Hepatocyte (in vitro differentiated cells): ENCODE results near the gene TXNL4B. TPM values are rescaled to one million over a fixed set of nuclear protein-coding genes. Genes with fewer than 3 reads are reported as not detected.

Experiments used
- DNase-seq: peaks from one replicate; pipeline ENCODE4 v3.0.0-alpha.2; 2016; ENCODE audit warnings: low spot score
- H2AFZ ChIP-seq: fragments of 200-600 bp; sonication (generic); 2 replicates; pipeline ENCODE4 v1.6.0; 2016; ENCODE audit warnings: antibody characterized with exemption, mild to moderate bottlenecking
- H3K27ac ChIP-seq: fragments of 200-600 bp; sonication (generic); 2 replicates; pipeline ENCODE4 v1.5.1; 2016; ENCODE audit warnings: mild to moderate bottlenecking
- H3K27me3 ChIP-seq: fragments of 200-600 bp; sonication (generic); 2 replicates; pipeline ENCODE4 v1.6.1; 2016
- H3K36me3 ChIP-seq: fragments of 200-600 bp; sonication (generic); replicated peaks from 2 replicates; pipeline ENCODE4 v1.5.1; 2016; ENCODE audit warnings: low read depth; ENCODE audit not compliant: insufficient read depth
- H3K4me1 ChIP-seq: fragments of 200-600 bp; sonication (generic); 2 replicates; pipeline ENCODE4 v1.5.1; 2016; ENCODE audit warnings: mild to moderate bottlenecking, moderate library complexity; ENCODE audit not compliant: insufficient read depth
- H3K4me2 ChIP-seq: fragments of 200-600 bp; sonication (generic); 2 replicates; pipeline ENCODE4 v1.6.0; 2016
- H3K4me3 ChIP-seq: fragments of 200-600 bp; sonication (generic); 2 replicates; pipeline ENCODE4 v1.5.1; 2016; ENCODE audit warnings: mild to moderate bottlenecking
- H3K79me2 ChIP-seq: fragments of 200-600 bp; sonication (generic); 2 replicates; pipeline ENCODE4 v1.6.0; 2017; ENCODE audit warnings: mild to moderate bottlenecking
- H3K9me2 ChIP-seq: fragments of 200-600 bp; sonication (generic); replicated peaks from 2 replicates; pipeline ENCODE4 v1.6.0; 2017; ENCODE audit warnings: mild to moderate bottlenecking; ENCODE audit not compliant: insufficient read depth
- H3K9me3 ChIP-seq: fragments of 200-600 bp; sonication (generic); 2 replicates; pipeline ENCODE4 v1.5.1; 2016; ENCODE audit warnings: low read depth, mild to moderate bottlenecking
- H4K20me1 ChIP-seq: fragments of 200-600 bp; sonication (generic); 2 replicates; pipeline ENCODE4 v1.6.0; 2016; ENCODE audit warnings: mild to moderate bottlenecking; ENCODE audit not compliant: insufficient read depth, poor library complexity, severe bottlenecking
- CTCF ChIP-seq: fragments of 200-600 bp; sonication (generic); IDR thresholded peaks from 2 replicates; pipeline ENCODE4 v1.5.1; 2016; ENCODE audit warnings: antibody characterized with exemption, mild to moderate bottlenecking; ENCODE audit not compliant: poor library complexity
- EZH2 ChIP-seq: fragments of 200-600 bp; sonication (generic); IDR thresholded peaks from 2 replicates; pipeline ENCODE4 v1.6.1; 2016; ENCODE audit warnings: antibody characterized with exemption, mild to moderate bottlenecking, borderline replicate concordance
- EZH2phosphoT487 ChIP-seq: fragments of 200-600 bp; sonication (generic); IDR thresholded peaks from one replicate; pipeline ENCODE4 v1.6.1; 2018; ENCODE audit warnings: antibody characterized with exemption, mild to moderate bottlenecking, low read depth, moderate library complexity; ENCODE audit not compliant: unreplicated experiment, severe bottlenecking
- WGBS: methylation state at CpG from one replicate; pipeline ENCODE4 v1.1.6; 2016; ENCODE audit warnings: low lambda C conversion rate; ENCODE audit errors: missing lambda C conversion rate; 5-methylcytosine and 5-hydroxymethylcytosine counted together
- polyA plus RNA-seq: library from polyadenylated mRNA; unstranded; fragments of >200 nt; fragmentation: Nextera tagmentation; extraction: Ambion mirVana; gene quantifications from 2 replicates; pipeline ENCODE4 v1.2.1, GENCODE V29; 2016
- total RNA-seq: library from RNA; depleted of rRNA; stranded (reverse); fragments of >200 nt; gene quantifications from 2 replicates; pipeline ENCODE4 v1.2.3, GENCODE V29; 2014

The TXNL4B gene
- total and polyA plus RNA-seq, 2 experiments from 2014 or later = 8.5 to 10.0 TPM

DNA sequence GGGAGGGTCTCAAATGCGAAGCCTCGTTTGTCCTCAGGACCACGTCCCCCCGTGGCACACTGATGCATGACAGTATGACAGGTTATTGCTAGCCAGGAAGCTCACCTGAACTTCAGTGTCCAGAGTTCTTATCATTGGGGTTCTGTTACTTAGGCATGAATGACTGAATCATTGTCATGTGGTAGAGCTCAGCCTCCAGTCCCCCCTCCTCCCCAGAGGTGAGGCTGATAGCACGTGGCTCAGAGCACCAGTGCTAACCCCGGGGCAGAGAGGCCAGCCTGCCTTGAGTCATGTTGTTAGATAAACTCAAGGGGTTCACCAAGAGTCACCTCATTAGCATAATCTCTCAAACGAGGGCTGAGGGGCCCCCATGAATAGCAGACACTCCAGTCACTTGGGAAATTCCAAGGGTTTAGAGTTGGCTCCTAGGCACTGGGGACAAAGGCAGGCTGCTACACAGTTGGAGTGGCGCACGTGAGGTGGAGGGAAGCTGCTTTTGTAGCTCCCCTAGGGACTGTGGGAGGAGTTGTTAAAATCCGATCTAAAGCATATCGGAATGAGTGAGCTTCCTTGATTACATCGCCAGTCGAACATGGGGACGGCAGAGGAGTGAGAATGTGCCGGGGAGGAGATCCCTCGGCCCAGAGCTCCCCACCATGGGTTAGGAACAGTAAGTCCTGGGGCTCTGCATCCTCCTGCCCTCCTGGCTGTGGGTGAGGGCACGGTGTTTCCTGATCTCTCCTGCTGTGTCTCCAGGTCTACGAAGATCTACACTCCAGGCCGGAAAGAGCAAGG is 18.4 kb upstream of the TXNL4B start:
- Histone ChIP-seq H3K79me2 (no peaks in the 10 kb centered on the region), H3K27ac (peak overlapping the region; percentile 27), H3K27me3 (no peaks in the 10 kb centered on the region), H3K4me2 (no peak overlapping the region), H3K36me3 (no peaks in the 10 kb centered on the region), H2AFZ (no peak overlapping the region), H3K9me3 (no peaks in the 10 kb centered on the region), H3K4me3 (no peak overlapping the region), H3K4me1 (no peaks in the 10 kb centered on the region), H4K20me1 (no peaks in the 10 kb centered on the region), H3K9me2 (no peaks in the 10 kb centered on the region)
- 86% methylated on average over 19 of the region's 19 CpGs for WGBS
- DNase-seq = peak; percentile 41
- TF ChIP-seq CTCF (no peak), EZH2 (no peak), EZH2phosphoT487 (no peak)

- TF ChIP-seq EZH2phosphoT487 (no peak), EZH2 (no peak), CTCF (no peak)
- Histone ChIP-seq H3K27ac (peak overlapping the region; percentile 27), H3K4me1 (no peaks in the 10 kb centered on the region), H2AFZ (no peak overlapping the region), H3K4me2 (no peak overlapping the region), H3K79me2 (no peaks in the 10 kb centered on the region), H3K9me2 (no peaks in the 10 kb centered on the region), H3K9me3 (no peaks in the 10 kb centered on the region), H3K4me3 (no peak overlapping the region), H3K27me3 (no peaks in the 10 kb centered on the region), H3K36me3 (no peaks in the 10 kb centered on the region), H4K20me1 (no peaks in the 10 kb centered on the region)
- no peak for DNase-seq
- WGBS = 97% methylated on average over 22 of the region's 23 CpGs
Observed at GRCh38 chr16:72110662-72111615, 17.5 kb upstream of the TXNL4B start.

- no peak for DNase-seq
- H3K36me3 ChIP-seq = no peaks in the 10 kb centered on the region
- H3K9me3 ChIP-seq = no peaks in the 10 kb centered on the region
- 94% methylated on average over 12 of the region's 12 CpGs for WGBS
- H3K4me1 ChIP-seq = no peaks in the 10 kb centered on the region
- no peaks in the 10 kb centered on the region for H4K20me1 ChIP-seq
- H2AFZ ChIP-seq = no peak overlapping the region
- H3K27me3 ChIP-seq = no peaks in the 10 kb centered on the region
- no peak overlapping the region for H3K4me3 ChIP-seq
- H3K27ac ChIP-seq = no peak overlapping the region
- no peak for TF ChIP-seq CTCF
- no peak for TF ChIP-seq EZH2
- TF ChIP-seq EZH2phosphoT487 = no peak
- no peak overlapping the region for H3K4me2 ChIP-seq
- H3K79me2 ChIP-seq = no peaks in the 10 kb centered on the region
- no peaks in the 10 kb centered on the region for H3K9me2 ChIP-seq
Observed at GRCh38 chr16:72109966-72110530, 16.6 kb upstream of the TXNL4B start.
